Mesendoderm (in vitro differentiated cells): Measurements from ENCODE around the gene HOXC13.

Source experiments
- DNase-seq: peaks from one replicate; pipeline ENCODE4 v3.0.0; 2013
- H2AK5ac ChIP-seq: 2 replicates; pipeline ENCODE4 v1.6.1; 2013; ENCODE audit warnings: low read length, inconsistent platforms
- H2BK120ac ChIP-seq: 2 replicates; pipeline ENCODE4 v1.6.1; 2013; ENCODE audit warnings: low read depth, mild to moderate bottlenecking, low read length, moderate library complexity, mixed read lengths
- H2BK15ac ChIP-seq: replicated peaks from 2 replicates; pipeline ENCODE4 v1.6.1; 2013; ENCODE audit warnings: low read depth, mild to moderate bottlenecking, moderate library complexity
- H2BK5ac ChIP-seq: 2 replicates; pipeline ENCODE4 v1.6.1; 2013; ENCODE audit warnings: low read length, inconsistent platforms
- H3K18ac ChIP-seq: 2 replicates; pipeline ENCODE4 v1.6.1; 2013; ENCODE audit warnings: mild to moderate bottlenecking, low read length, mixed read lengths
- H3K23ac ChIP-seq: one replicate; pipeline ENCODE4 v1.6.1; 2013; ENCODE audit warnings: low read length
- H3K27ac ChIP-seq: 2 replicates; pipeline ENCODE4 v1.5.1; 2013; ENCODE audit warnings: low read depth, mild to moderate bottlenecking, inconsistent platforms, low read length, moderate library complexity
- H3K27me3 ChIP-seq: 2 replicates; pipeline ENCODE4 v1.6.1; 2013; ENCODE audit warnings: low read length, control low read depth, mild to moderate bottlenecking, inconsistent platforms; ENCODE audit not compliant: insufficient read depth, poor library complexity
- H3K36me3 ChIP-seq: 2 replicates; pipeline ENCODE4 v1.6.1; 2013; ENCODE audit warnings: low read length, inconsistent platforms; ENCODE audit not compliant: control insufficient read depth, insufficient read depth
- H3K4ac ChIP-seq: one replicate; pipeline ENCODE4 v1.6.1; 2013; ENCODE audit warnings: low read depth, mild to moderate bottlenecking, low read length, moderate library complexity
- H3K4me1 ChIP-seq: 2 replicates; pipeline ENCODE4 v1.6.1; 2013; ENCODE audit warnings: low read depth, low read length, inconsistent platforms; ENCODE audit not compliant: control insufficient read depth
- H3K4me2 ChIP-seq: 2 replicates; pipeline ENCODE4 v1.6.1; 2013; ENCODE audit warnings: low read length
- H3K4me3 ChIP-seq: 2 replicates; pipeline ENCODE4 v1.5.1; 2013; ENCODE audit warnings: mild to moderate bottlenecking, low read length
- H3K56ac ChIP-seq: one replicate; pipeline ENCODE4 v1.6.1; 2013; ENCODE audit warnings: low read length
- H3K79me1 ChIP-seq: 2 replicates; pipeline ENCODE4 v1.6.1; 2013; ENCODE audit warnings: low read length, inconsistent platforms
- H3K79me2 ChIP-seq: 2 replicates; pipeline ENCODE4 v1.6.1; 2013; ENCODE audit warnings: mild to moderate bottlenecking, low read length; ENCODE audit not compliant: control insufficient read depth, insufficient read depth
- H3K9ac ChIP-seq: 2 replicates; pipeline ENCODE4 v1.6.1; 2013; ENCODE audit warnings: low read length, inconsistent platforms
- H4K5ac ChIP-seq: one replicate; pipeline ENCODE4 v1.6.1; 2013; ENCODE audit warnings: low read length
- H4K8ac ChIP-seq: one replicate; pipeline ENCODE4 v1.6.1; 2013; ENCODE audit warnings: low read depth, mild to moderate bottlenecking, control low read depth, low read length, moderate library complexity
- WGBS: extraction: QIAGEN DNeasy Blood & Tissue Kit; methylation state at CpG from one replicate; pipeline ENCODE4 v1.1.7; 2013; ENCODE audit warnings: low lambda C conversion rate, missing lambda C conversion rate; ENCODE audit not compliant: insufficient coverage; ENCODE audit errors: extremely low coverage; 5-methylcytosine and 5-hydroxymethylcytosine counted together

HOXC13 gene

GRCh38 chr12:53956251-53956887, 17.7 kb downstream of the HOXC13 start:
- Histone ChIP-seq H3K23ac (no peak overlapping the region), H3K4me3 (no peak overlapping the region), H3K79me1 (no peaks in the 10 kb centered on the region), H2AK5ac (no peak overlapping the region), H3K56ac (no peak overlapping the region), H3K4ac (no peak overlapping the region), H3K27me3 (peaks cover 98% of the 10 kb centered on the region), H3K4me2 (no peak overlapping the region), H4K8ac (no peak overlapping the region), H2BK5ac (no peak overlapping the region), H3K36me3 (no peaks in the 10 kb centered on the region), H3K79me2 (no peaks in the 10 kb centered on the region), H4K5ac (no peak overlapping the region), H2BK15ac (no peak overlapping the region), H3K27ac (no peak overlapping the region), H3K4me1 (no peaks in the 10 kb centered on the region), H3K18ac (no peak overlapping the region), H2BK120ac (no peak overlapping the region), H3K9ac (no peak overlapping the region)
- WGBS, result no CpG with 5 or more reads among the region's 25 CpGs
- DNase-seq, result no peak

- Histone ChIP-seq H3K18ac (no peak overlapping the region), H3K79me1 (no peaks in the 10 kb centered on the region), H3K4me2 (no peak overlapping the region), H3K27me3 (peaks cover 98% of the 10 kb centered on the region), H2AK5ac (no peak overlapping the region), H2BK5ac (no peak overlapping the region), H3K79me2 (no peaks in the 10 kb centered on the region), H3K36me3 (no peaks in the 10 kb centered on the region), H3K27ac (no peak overlapping the region), H3K4me1 (no peaks in the 10 kb centered on the region), H3K4ac (no peak overlapping the region), H3K4me3 (no peak overlapping the region), H4K8ac (no peak overlapping the region), H2BK15ac (no peak overlapping the region), H3K9ac (no peak overlapping the region), H4K5ac (no peak overlapping the region), H2BK120ac (no peak overlapping the region), H3K23ac (no peak overlapping the region), H3K56ac (no peak overlapping the region)
- DNase-seq, result no peak
- WGBS, result no CpG with 5 or more reads among the region's 11 CpGs
Measured at GRCh38 chr12:53956914-53957536, 18.4 kb downstream of the HOXC13 start.

GRCh38 chr12:53958128-53958527, 19.5 kb downstream of the HOXC13 start:
- Histone ChIP-seq H3K36me3 (no peaks in the 10 kb centered on the region), H2AK5ac (no peak overlapping the region), H3K4me3 (no peak overlapping the region), H4K5ac (no peak overlapping the region), H3K56ac (no peak overlapping the region), H3K79me2 (no peaks in the 10 kb centered on the region), H2BK15ac (no peak overlapping the region), H3K27me3 (peaks cover 97% of the 10 kb centered on the region), H3K18ac (no peak overlapping the region), H3K9ac (no peak overlapping the region), H4K8ac (no peak overlapping the region), H2BK120ac (no peak overlapping the region), H3K23ac (no peak overlapping the region), H3K4me2 (no peak overlapping the region), H2BK5ac (no peak overlapping the region), H3K4ac (no peak overlapping the region), H3K79me1 (no peaks in the 10 kb centered on the region), H3K4me1 (no peaks in the 10 kb centered on the region), H3K27ac (no peak overlapping the region)
- WGBS, result no CpG with 5 or more reads among the region's 3 CpGs
- no peak for DNase-seq

- no peak overlapping the region for H2AK5ac ChIP-seq
- no peak for DNase-seq
- no peaks in the 10 kb centered on the region for H3K4me1 ChIP-seq
- no peak overlapping the region for H2BK120ac ChIP-seq
- no peaks in the 10 kb centered on the region for H3K79me2 ChIP-seq
- WGBS, result no CpG with 5 or more reads among the region's 4 CpGs
- no peak overlapping the region for H3K23ac ChIP-seq
- H2BK15ac ChIP-seq, result no peak overlapping the region
- H3K18ac ChIP-seq, result no peak overlapping the region
- H3K79me1 ChIP-seq, result no peaks in the 10 kb centered on the region
- no peak overlapping the region for H3K4me3 ChIP-seq
- no peak overlapping the region for H3K9ac ChIP-seq
- H2BK5ac ChIP-seq, result no peak overlapping the region
- no peak overlapping the region for H4K5ac ChIP-seq
- H3K36me3 ChIP-seq, result no peaks in the 10 kb centered on the region
- H4K8ac ChIP-seq, result no peak overlapping the region
- H3K56ac ChIP-seq, result no peak overlapping the region
- no peak overlapping the region for H3K4ac ChIP-seq
- no peak overlapping the region for H3K4me2 ChIP-seq
- peaks cover 97% of the 10 kb centered on the region for H3K27me3 ChIP-seq
- no peak overlapping the region for H3K27ac ChIP-seq
Measured at GRCh38 chr12:53959314-53959713, 20.7 kb downstream of the HOXC13 start.

GRCh38 chr12:53960187-53961024, 21.8 kb downstream of the HOXC13 start:
- Histone ChIP-seq H3K4me1 (no peaks in the 10 kb centered on the region), H2BK15ac (no peak overlapping the region), H3K27me3 (peaks cover 97% of the 10 kb centered on the region), H3K4me3 (no peak overlapping the region), H3K18ac (no peak overlapping the region), H3K4me2 (no peak overlapping the region), H3K79me1 (no peaks in the 10 kb centered on the region), H2AK5ac (no peak overlapping the region), H3K9ac (no peak overlapping the region), H3K56ac (no peak overlapping the region), H2BK120ac (no peak overlapping the region), H3K27ac (no peak overlapping the region), H3K79me2 (no peaks in the 10 kb centered on the region), H3K36me3 (no peaks in the 10 kb centered on the region), H4K5ac (no peak overlapping the region), H3K23ac (no peak overlapping the region), H3K4ac (no peak overlapping the region), H4K8ac (no peak overlapping the region), H2BK5ac (no peak overlapping the region)
- DNase-seq, result no peak
- no CpG with 5 or more reads among the region's 39 CpGs for WGBS
